OCI-LY1 (cell line): ENCODE measurements around the gene CPNE7.

ENCODE experiments used
- H2AFZ ChIP-seq: fragments of 200-600 bp; sonication (generic), shearing (Covaris generic); 2 replicates; pipeline ENCODE4 v1.6.0; 2014; ENCODE audit warnings: antibody characterized with exemption, mild to moderate bottlenecking, low read length
- H3F3A ChIP-seq: fragments of 200-600 bp; sonication (generic), shearing (Covaris generic); 2 replicates; pipeline ENCODE4 v1.6.0; 2014; ENCODE audit warnings: mild to moderate bottlenecking, antibody characterized with exemption, low read length, moderate library complexity; ENCODE audit not compliant: insufficient read depth
- H3K27ac ChIP-seq: fragments of 200-600 bp; sonication (generic); 2 replicates; pipeline ENCODE4 v1.5.1; 2014; ENCODE audit warnings: low read length, mixed run types, mild to moderate bottlenecking, low read depth; ENCODE audit not compliant: poor library complexity, severe bottlenecking
- H3K27me3 ChIP-seq: fragments of 200-600 bp; sonication (generic); 2 replicates; pipeline ENCODE4 v1.6.0; 2014; ENCODE audit warnings: antibody characterized with exemption, mild to moderate bottlenecking, low read length, moderate library complexity; ENCODE audit not compliant: insufficient read depth
- H3K36me3 ChIP-seq: fragments of 200-600 bp; sonication (generic); 2 replicates; pipeline ENCODE4 v1.6.1; 2014; ENCODE audit warnings: mild to moderate bottlenecking, antibody characterized with exemption, low read length, moderate library complexity, mixed read lengths; ENCODE audit not compliant: insufficient read depth
- H3K4me1 ChIP-seq: fragments of 200-600 bp; sonication (generic); 2 replicates; pipeline ENCODE4 v1.5.1; 2014; ENCODE audit warnings: mild to moderate bottlenecking, low read length, moderate library complexity; ENCODE audit not compliant: insufficient read depth, severe bottlenecking
- H3K4me2 ChIP-seq: fragments of 200-600 bp; sonication (generic), shearing (Covaris generic); 2 replicates; pipeline ENCODE4 v1.6.1; 2014; ENCODE audit warnings: low read length
- H3K4me3 ChIP-seq: fragments of 200-600 bp; sonication (generic); 2 replicates; pipeline ENCODE4 v1.5.1; 2014; ENCODE audit warnings: low read length, low read depth, mild to moderate bottlenecking, mixed read lengths; ENCODE audit not compliant: poor library complexity, severe bottlenecking
- H3K79me2 ChIP-seq: fragments of 200-600 bp; shearing (Covaris generic); 2 replicates; pipeline ENCODE4 v1.6.1; 2016; ENCODE audit warnings: mixed run types, low read length, mixed read lengths; ENCODE audit not compliant: insufficient read depth
- H3K9ac ChIP-seq: fragments of 200-600 bp; sonication (generic), shearing (Covaris generic); 2 replicates; pipeline ENCODE4 v1.6.1; 2014; ENCODE audit warnings: mild to moderate bottlenecking, low read length, mixed read lengths
- H3K9me2 ChIP-seq: fragments of 200-600 bp; sonication (generic), shearing (Covaris generic); 2 replicates; pipeline ENCODE4 v1.6.1; 2014; ENCODE audit warnings: low read depth, mild to moderate bottlenecking, low read length, mixed read lengths
- H3K9me3 ChIP-seq: fragments of 200-600 bp; shearing (Covaris generic); 2 replicates; pipeline ENCODE4 v1.6.1; 2014; ENCODE audit warnings: low read length, mixed read lengths
- H4K20me1 ChIP-seq: fragments of 200-600 bp; sonication (generic), shearing (Covaris generic); 2 replicates; pipeline ENCODE4 v1.6.0; 2016; ENCODE audit warnings: mild to moderate bottlenecking, low read length; ENCODE audit not compliant: insufficient read depth
- CTCF ChIP-seq: fragments of 200-600 bp; sonication (generic), shearing (Covaris generic); IDR thresholded peaks from 2 replicates; pipeline ENCODE4 v1.5.1; 2017; ENCODE audit warnings: mild to moderate bottlenecking, antibody characterized with exemption, low read length, moderate library complexity, mixed read lengths
- EZH2 ChIP-seq: fragments of 200-600 bp; sonication (generic), shearing (Covaris generic); IDR thresholded peaks from 2 replicates; pipeline ENCODE4 v1.8.0; 2017; ENCODE audit warnings: borderline replicate concordance, mixed run types, mild to moderate bottlenecking, antibody characterized with exemption, low read length, moderate library complexity, mixed read lengths

Gene CPNE7

DNA sequence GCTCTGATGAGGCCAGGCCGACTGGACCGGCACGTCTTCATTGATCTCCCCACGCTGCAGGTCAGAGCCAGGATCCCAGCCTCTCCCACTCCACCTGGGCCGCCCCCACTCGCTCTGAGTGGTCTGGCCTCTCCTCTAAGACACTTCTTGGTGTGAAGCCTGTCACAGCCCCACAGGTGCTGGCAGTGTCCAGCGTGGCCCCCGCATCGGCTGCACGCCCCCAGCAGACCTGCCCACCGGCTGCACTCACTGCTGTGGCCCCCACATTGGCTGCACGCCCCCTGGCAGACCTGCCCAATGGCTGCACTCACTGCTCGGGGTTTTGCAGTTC, 30.9 kb upstream of the CPNE7 start:
- H3K4me3 ChIP-seq = no peak overlapping the region
- H3K4me1 ChIP-seq = peaks cover 14% of the 10 kb centered on the region
- no peak overlapping the region for H3K4me2 ChIP-seq
- no peaks in the 10 kb centered on the region for H3K9me2 ChIP-seq
- no peaks in the 10 kb centered on the region for H3K79me2 ChIP-seq
- H3K9me3 ChIP-seq = no peaks in the 10 kb centered on the region
- no peaks in the 10 kb centered on the region for H3K27me3 ChIP-seq
- no peak for TF ChIP-seq EZH2
- TF ChIP-seq CTCF = no peak
- peaks cover 64% of the 10 kb centered on the region for H3K36me3 ChIP-seq
- H3F3A ChIP-seq = no peaks in the 10 kb centered on the region
- no peak overlapping the region for H3K9ac ChIP-seq
- no peak overlapping the region for H3K27ac ChIP-seq
- H2AFZ ChIP-seq = no peak overlapping the region
- no peaks in the 10 kb centered on the region for H4K20me1 ChIP-seq

- Histone ChIP-seq H3K27me3 (no peaks in the 10 kb centered on the region), H3K9me3 (no peaks in the 10 kb centered on the region), H3K4me1 (peaks cover 14% of the 10 kb centered on the region), H3K4me3 (no peak overlapping the region), H3K4me2 (no peak overlapping the region), H3K36me3 (peaks cover 68% of the 10 kb centered on the region), H3F3A (no peaks in the 10 kb centered on the region), H3K9ac (no peak overlapping the region), H3K27ac (no peak overlapping the region), H3K9me2 (no peaks in the 10 kb centered on the region), H2AFZ (no peak overlapping the region), H4K20me1 (no peaks in the 10 kb centered on the region), H3K79me2 (no peaks in the 10 kb centered on the region)
- no peak for TF ChIP-seq EZH2
- TF ChIP-seq CTCF = no peak
Observed at GRCh38 chr16:89545044-89545830, 30.3 kb upstream of the CPNE7 start.

GRCh38 chr16:89545831-89546574, 29.6 kb upstream of the CPNE7 start:
- H3K36me3 ChIP-seq = peaks cover 68% of the 10 kb centered on the region
- H3K4me1 ChIP-seq = peaks cover 14% of the 10 kb centered on the region
- H3K27me3 ChIP-seq = no peaks in the 10 kb centered on the region
- TF ChIP-seq EZH2 (no peak), CTCF (no peak)
- no peak overlapping the region for H3K4me3 ChIP-seq
- H3K9me3 ChIP-seq = no peaks in the 10 kb centered on the region
- H2AFZ ChIP-seq = no peak overlapping the region
- H3K9ac ChIP-seq = no peak overlapping the region
- no peaks in the 10 kb centered on the region for H3K79me2 ChIP-seq
- no peaks in the 10 kb centered on the region for H4K20me1 ChIP-seq
- H3K27ac ChIP-seq = no peak overlapping the region
- no peak overlapping the region for H3K4me2 ChIP-seq
- no peaks in the 10 kb centered on the region for H3K9me2 ChIP-seq
- H3F3A ChIP-seq = no peaks in the 10 kb centered on the region
